Endothelial cell (in vitro differentiated cells): ENCODE measurements around the gene OR5AU1. TPM values are rescaled to one million over a fixed set of nuclear protein-coding genes. Genes with fewer than 3 reads are reported as not detected.
A peak's percentile ranks its signal among the peaks of the same experiment; 100 is the strongest.

Experiments used
- DNase-seq: peaks from one replicate; pipeline ENCODE4 v3.0.0; 2021; ENCODE audit warnings: low spot score
- H3K27ac Mint-ChIP-seq: one replicate; pipeline ENCODE4 v1.8.0; 2021; ENCODE audit warnings: mixed read lengths, inconsistent platforms; ENCODE audit not compliant: unreplicated experiment
- H3K27me3 Mint-ChIP-seq: one replicate; pipeline ENCODE4 v1.8.0; 2021; ENCODE audit warnings: mild to moderate bottlenecking, moderate library complexity, mixed read lengths, inconsistent platforms; ENCODE audit not compliant: unreplicated experiment
- H3K36me3 Mint-ChIP-seq: one replicate; pipeline ENCODE4 v1.8.0; 2021; ENCODE audit warnings: mild to moderate bottlenecking, low read depth, mixed read lengths, inconsistent platforms; ENCODE audit not compliant: unreplicated experiment
- H3K4me1 Mint-ChIP-seq: one replicate; pipeline ENCODE4 v1.8.0; 2021; ENCODE audit warnings: mild to moderate bottlenecking, mixed read lengths, inconsistent platforms; ENCODE audit not compliant: unreplicated experiment
- H3K4me3 Mint-ChIP-seq: one replicate; pipeline ENCODE4 v1.8.0; 2021; ENCODE audit warnings: mild to moderate bottlenecking, mixed read lengths, inconsistent platforms; ENCODE audit not compliant: unreplicated experiment
- H3K9me3 Mint-ChIP-seq: one replicate; pipeline ENCODE4 v1.8.0; 2021; ENCODE audit warnings: mixed read lengths, inconsistent platforms; ENCODE audit not compliant: unreplicated experiment
- CTCF ChIP-seq: fragments of 200-600 bp; sonication (generic); IDR thresholded peaks from one replicate; pipeline ENCODE4 v1.5.0; 2021; ENCODE audit warnings: antibody characterized with exemption; ENCODE audit not compliant: unreplicated experiment
- total RNA-seq: library from RNA; stranded (reverse); fragmentation: NEBNext Ultra II Directional; extraction: Animal tissue kit (Norgen Biotek cat#: 25700); gene quantifications from one replicate; pipeline ENCODE4 v1.2.1, GENCODE V29; 2021; ENCODE audit not compliant: unreplicated experiment

The OR5AU1 gene
- total RNA-seq, 1 donor from 2014 or later, result not detected

GRCh38 chr14:21108791-21109190 is 47.1 kb downstream of the OR5AU1 start:
- H3K27ac Mint-ChIP-seq, result no peak overlapping the region
- TF ChIP-seq CTCF, result no peak
- H3K4me3 Mint-ChIP-seq, result no peak overlapping the region
- no peak for DNase-seq
- H3K4me1 Mint-ChIP-seq, result peaks cover 14% of the 10 kb centered on the region
- H3K27me3 Mint-ChIP-seq, result no peaks in the 10 kb centered on the region
- H3K9me3 Mint-ChIP-seq, result no peaks in the 10 kb centered on the region
- H3K36me3 Mint-ChIP-seq, result no peaks in the 10 kb centered on the region

- Mint-ChIP-seq H3K27me3 (peaks cover 3% of the 10 kb centered on the region), H3K36me3 (no peaks in the 10 kb centered on the region), H3K9me3 (no peaks in the 10 kb centered on the region), H3K4me3 (no peak overlapping the region), H3K4me1 (peaks cover 26% of the 10 kb centered on the region), H3K27ac (no peak overlapping the region)
- TF ChIP-seq CTCF, result no peak
- DNase-seq, result no peak
Measured at GRCh38 chr14:21107283-21107800, 48.5 kb downstream of the OR5AU1 start.

DNA sequence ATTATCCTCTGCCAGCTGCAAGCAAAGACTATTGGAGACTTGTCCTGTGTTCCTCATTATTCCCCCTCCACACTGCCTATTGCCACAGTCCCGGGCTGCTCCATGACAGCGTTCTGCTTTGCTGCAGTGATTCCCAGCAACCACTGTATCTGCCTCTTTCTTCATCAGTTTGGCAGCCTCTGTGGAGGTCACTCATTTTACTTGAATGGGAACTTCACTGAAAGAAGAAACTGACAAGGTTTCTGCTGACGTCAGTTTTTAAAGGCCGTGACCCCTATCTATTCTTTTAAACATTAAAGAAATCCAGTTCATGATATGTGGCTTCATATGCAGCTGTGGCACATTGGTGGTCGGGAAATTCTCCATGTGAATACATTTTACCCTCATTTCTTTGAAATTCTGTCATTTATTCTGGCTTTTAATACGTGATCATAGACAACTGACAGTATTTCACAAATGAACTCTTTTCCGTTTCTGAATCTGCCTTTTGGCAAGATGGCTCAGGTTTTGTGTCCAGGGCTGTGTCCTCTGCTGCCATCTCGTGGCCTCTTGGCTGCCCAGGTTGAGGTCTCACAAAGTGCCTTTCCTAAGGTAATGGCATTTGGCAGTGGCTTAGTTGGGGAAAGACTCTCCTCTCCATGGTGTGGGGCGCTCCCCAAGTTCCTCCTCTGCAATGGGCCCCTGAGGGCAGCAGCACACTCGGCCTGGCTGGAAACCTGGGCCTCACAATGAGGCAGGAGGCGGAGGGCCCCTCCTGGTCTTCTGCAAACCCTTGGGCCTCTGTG is 49.2 kb downstream of the OR5AU1 start:
- Mint-ChIP-seq H3K4me1 (peaks cover 27% of the 10 kb centered on the region), H3K27ac (no peak overlapping the region), H3K9me3 (no peaks in the 10 kb centered on the region), H3K36me3 (no peaks in the 10 kb centered on the region), H3K4me3 (no peak overlapping the region), H3K27me3 (peaks cover 3% of the 10 kb centered on the region)
- DNase-seq, result peak; percentile 83
- peak; percentile 45 for TF ChIP-seq CTCF

DNA sequence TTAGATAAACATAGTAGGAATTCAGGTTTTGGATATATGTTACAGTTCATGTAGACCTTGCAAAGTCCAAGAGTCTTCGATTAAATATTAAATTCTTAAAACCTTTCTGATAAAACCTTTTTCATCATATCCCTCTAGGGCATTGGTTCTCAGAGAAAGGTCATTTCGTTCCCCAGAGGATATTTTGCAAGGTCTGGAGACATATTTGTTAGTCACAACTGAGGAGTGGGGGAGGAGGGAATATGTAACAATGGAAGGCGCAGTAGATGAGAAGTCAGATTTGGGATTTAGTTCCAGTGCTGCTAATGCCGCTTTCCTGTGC is 49.7 kb downstream of the OR5AU1 start:
- Mint-ChIP-seq H3K4me3 (no peak overlapping the region), H3K27me3 (peaks cover 3% of the 10 kb centered on the region), H3K27ac (no peak overlapping the region), H3K9me3 (no peaks in the 10 kb centered on the region), H3K4me1 (peaks cover 27% of the 10 kb centered on the region), H3K36me3 (no peaks in the 10 kb centered on the region)
- DNase-seq, result no peak
- no peak for TF ChIP-seq CTCF

DNA sequence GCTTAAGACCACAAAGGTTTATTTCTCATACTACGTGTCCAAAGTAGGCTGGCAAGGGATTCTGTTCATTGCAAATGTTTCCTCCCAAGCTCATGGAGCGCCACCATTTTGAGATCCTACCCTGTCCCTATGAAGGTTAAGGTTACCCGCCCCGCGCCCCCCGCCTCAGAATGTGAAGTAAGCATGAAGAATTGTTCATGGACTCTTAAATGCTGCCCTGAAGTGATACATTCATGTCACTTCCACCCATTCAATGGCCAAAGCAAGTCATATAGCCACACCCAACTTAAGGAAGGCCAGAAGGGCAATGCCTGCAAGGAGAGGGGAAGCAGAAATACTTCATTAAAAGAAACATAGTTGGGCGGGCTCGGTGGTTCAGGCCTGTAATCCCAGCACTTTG is 50.8 kb downstream of the OR5AU1 start:
- H3K27me3 Mint-ChIP-seq, result peaks cover 5% of the 10 kb centered on the region
- H3K4me1 Mint-ChIP-seq, result peaks cover 32% of the 10 kb centered on the region
- no peak overlapping the region for H3K27ac Mint-ChIP-seq
- no peak for TF ChIP-seq CTCF
- no peaks in the 10 kb centered on the region for H3K9me3 Mint-ChIP-seq
- no peak for DNase-seq
- no peaks in the 10 kb centered on the region for H3K36me3 Mint-ChIP-seq
- H3K4me3 Mint-ChIP-seq, result peak overlapping the region; percentile 91
